Gastrocnemius medialis (tissue), 4 donors: ENCODE data around the gene SEMA3A.

Experiments
- POLR2A ChIP-seq, 2 donors: fragments of 450-650 bp; IDR thresholded peaks; one replicate each; pipeline ENCODE4 v1.6.1; 2017; ENCODE audit warnings: antibody characterized with exemption in 2 of 2, mild to moderate bottlenecking in 2 of 2, moderate library complexity in 2 of 2
- TF ChIP-seq, protein P1 (sequence below), 5 experiments: fragments of 450-650 bp in 3 of 5; fragments of 200-600 bp in 2 of 5; sonication (generic) in 2 of 5; IDR thresholded peaks in 4 of 5; conservative IDR thresholded peaks in 1 of 5; 1 replicate in 4 of 5; 2 replicates in 1 of 5; pipeline ENCODE4 v1.5.1; 2016 to 2019; ENCODE audit warnings: antibody characterized with exemption in 5 of 5, mild to moderate bottlenecking in 3 of 5, moderate library complexity in 3 of 5

DNA sequence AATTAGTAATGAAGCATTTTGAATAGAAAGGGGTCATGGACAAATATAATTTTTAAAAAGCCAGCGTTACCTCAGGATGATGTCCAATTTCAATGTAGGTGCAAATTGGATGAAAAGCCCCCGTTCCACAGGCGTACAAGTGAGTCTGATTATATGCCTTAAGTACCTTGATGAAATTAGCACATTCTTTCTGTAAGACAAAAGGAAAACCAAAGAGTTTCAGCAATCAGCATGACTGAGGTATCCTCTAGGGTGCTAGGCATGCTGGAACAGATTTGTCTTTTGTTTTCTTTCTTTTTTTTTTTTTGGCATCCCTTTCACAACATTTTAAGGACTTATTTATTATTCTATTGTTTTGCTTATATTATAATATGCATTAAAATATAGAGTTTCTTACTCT is 84.2 kb downstream of the SEMA3A start:
- TF ChIP-seq, protein P1, sequence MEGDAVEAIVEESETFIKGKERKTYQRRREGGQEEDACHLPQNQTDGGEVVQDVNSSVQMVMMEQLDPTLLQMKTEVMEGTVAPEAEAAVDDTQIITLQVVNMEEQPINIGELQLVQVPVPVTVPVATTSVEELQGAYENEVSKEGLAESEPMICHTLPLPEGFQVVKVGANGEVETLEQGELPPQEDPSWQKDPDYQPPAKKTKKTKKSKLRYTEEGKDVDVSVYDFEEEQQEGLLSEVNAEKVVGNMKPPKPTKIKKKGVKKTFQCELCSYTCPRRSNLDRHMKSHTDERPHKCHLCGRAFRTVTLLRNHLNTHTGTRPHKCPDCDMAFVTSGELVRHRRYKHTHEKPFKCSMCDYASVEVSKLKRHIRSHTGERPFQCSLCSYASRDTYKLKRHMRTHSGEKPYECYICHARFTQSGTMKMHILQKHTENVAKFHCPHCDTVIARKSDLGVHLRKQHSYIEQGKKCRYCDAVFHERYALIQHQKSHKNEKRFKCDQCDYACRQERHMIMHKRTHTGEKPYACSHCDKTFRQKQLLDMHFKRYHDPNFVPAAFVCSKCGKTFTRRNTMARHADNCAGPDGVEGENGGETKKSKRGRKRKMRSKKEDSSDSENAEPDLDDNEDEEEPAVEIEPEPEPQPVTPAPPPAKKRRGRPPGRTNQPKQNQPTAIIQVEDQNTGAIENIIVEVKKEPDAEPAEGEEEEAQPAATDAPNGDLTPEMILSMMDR (IDR thresholded peaks at IDR 0.05 in 4 of 5, conservative IDR thresholded peaks at IDR 0.05 in 1 of 5) = no peak
- TF ChIP-seq POLR2A (IDR thresholded peaks at IDR 0.05) = no peak
